Nucleus accumbens (tissue), 56 donors: ENCODE results near the gene KRTAP4-11.
"Not testable (repeated sequence)": the region's sequence is repeated elsewhere in the genome, so short reads cannot be mapped to it uniquely, and the experiment has no call there.

ENCODE experiments used
- DNase-seq, 56 donors: peaks; one replicate each; lab custom pipeline; 2025; lab: John Stamatoyannopoulos, UW

KRTAP4-11 gene

DNA sequence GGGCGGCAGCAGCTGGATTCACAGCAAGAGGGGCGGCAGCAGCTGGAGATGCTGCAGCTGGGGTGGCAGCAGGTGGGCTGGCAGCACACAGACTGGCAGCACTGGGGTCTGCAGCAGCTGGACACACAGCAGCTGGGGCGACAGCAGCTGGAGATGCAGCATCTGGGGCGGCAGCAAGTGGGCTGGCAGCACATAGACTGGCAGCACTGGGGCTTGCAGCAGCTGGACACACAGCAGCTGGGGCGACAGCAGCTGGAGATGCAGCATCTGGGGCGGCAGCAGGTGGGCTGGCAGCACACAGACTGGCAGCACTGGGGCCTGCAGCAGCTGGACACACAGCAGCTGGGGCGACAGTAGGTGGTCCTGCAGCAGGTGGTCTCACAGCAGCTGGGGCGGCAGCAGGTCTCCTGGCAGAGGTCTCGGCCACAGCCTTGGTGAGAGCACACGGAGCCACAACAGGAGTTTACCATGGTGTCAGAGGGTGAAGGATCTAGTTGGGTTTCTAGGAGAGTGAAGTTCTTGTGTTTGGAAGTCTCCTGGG lies at the start of gene KRTAP4-11:
TSS of gene KRTAP4-11 (minus strand) at position 528 of the 541 bp plus-strand sequence. CDS start at position 470, 58 bp downstream.
- DNase-seq, result not testable (repeated sequence)

DNA sequence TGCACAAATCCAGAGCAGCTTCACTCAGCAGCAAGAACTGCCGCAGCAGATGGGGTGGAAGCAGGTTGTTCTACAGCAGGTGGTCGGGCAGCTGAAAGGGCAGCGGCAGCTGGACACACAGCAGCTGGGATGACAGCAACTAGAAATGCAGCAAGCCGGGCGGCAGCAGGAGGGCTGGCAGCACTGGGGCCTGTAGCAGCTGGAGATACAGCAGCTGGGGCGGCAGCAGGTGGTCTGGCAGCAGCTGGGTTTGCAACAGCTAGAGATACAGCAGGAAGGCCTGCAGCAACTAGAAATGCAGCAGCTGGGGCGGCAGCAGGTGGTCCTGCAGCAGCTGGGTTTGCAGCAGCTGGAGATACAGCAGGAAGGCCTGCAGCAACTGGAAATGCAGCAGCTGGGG lies 49.4 kb upstream of the KRTAP4-11 start:
- no peak for DNase-seq

DNA sequence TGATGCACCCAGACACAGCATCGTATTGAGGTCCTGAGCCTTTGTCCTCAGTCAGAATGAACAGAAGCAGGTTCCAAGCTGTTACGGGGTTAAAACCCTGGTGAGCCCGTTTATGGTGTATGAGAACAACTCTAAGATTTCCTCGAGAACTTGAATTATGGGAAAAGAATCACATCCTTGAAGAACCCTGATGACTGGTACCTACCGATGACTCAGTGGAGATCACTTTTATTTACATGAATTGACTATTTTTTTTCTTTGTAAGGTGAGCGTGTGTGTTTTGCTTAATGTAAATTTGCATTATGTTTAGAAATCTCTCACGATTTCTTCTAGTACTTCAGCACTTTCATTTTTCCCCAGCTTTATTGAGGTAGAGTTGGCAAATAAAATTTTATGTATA lies 45.7 kb upstream of the KRTAP4-11 start:
- no peak for DNase-seq

DNA sequence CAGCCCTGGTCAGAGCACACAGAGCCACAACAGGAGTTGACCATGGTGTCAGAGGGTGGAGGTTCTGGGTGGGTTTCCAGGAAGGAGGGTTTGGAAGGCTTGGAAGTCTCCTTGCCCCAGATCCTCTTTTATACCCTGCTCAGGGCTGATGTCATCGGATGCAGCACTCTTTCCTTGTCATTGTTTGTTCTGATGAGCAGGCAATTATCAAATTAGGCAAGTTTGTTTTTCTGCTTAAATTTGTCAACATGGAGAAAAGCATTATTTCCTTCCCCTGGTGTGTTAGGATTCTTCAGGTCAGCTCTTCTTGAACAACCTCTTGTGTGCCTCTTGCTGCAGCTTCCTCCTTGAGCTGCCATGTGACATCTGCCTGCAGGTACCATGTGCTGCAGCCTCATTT lies 42.5 kb upstream of the KRTAP4-11 start, which contains the start of gene KRTAP4-4:
TSS of gene KRTAP4-4 (minus strand) at position 101 of the 400 bp plus-strand sequence. CDS start at position 44, 57 bp downstream.
- no peak for DNase-seq

DNA sequence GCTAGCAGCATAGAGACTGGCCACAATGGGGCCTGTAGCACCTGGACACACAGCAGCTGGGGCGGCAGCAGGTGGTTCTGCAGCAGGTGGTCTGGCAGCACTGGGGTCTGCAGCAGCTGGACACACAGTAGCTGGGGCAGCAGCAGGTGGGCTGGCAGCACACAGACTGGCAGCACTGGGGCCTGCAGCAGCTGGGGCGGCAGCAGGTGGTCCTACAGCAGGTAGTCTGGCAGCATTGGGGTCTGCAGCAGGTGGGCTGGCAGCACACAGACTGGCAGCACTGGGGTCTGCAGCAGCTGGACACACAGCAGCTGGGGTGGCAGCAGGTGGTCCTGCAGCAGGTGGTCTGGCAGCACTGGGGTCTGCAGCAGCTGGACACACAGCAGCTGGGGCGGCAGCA lies 42.0 kb upstream of the KRTAP4-11 start:
- not testable (repeated sequence) for DNase-seq

DNA sequence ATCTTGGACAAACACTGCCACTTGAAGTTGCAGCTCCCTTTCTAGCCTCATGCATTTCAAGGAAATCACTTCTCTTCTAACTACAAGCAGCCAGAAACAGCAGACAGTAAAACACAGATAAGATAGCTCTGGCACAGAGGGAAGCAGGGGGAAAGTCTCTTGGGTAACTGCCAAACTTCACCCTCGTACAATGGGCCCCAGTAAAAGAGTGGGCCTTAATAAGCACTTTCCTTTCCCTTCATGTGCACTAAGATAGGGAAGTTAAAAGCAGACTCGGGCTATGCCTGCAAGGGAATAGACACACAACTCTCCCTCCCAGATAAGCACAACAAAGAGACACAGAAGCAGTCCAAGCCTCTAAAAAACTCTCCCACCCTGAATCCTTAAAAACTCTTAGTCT lies 35.7 kb upstream of the KRTAP4-11 start:
- peak in 3 of 56 donors; percentile 3 to 22 (median 3) for DNase-seq

DNA sequence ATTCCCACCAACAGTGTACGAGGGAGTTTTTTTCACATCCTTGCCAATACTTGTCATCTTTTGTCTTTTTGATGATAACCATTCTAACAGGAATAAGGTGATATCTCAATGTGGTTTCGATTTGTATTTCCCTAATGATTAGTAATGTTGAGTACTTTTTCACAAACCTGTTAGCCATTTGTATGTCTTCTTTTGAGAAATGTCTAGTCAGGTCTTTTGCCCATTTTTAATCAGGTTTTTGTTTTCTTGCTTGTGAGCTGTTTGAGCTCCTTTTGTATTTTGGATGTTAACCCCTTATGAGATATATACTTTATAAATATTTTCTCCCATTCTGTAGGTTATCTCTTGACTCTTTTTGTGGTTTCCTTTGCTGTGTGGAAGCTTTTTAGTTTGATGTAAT lies 33.4 kb upstream of the KRTAP4-11 start:
- DNase-seq, result no peak

DNA sequence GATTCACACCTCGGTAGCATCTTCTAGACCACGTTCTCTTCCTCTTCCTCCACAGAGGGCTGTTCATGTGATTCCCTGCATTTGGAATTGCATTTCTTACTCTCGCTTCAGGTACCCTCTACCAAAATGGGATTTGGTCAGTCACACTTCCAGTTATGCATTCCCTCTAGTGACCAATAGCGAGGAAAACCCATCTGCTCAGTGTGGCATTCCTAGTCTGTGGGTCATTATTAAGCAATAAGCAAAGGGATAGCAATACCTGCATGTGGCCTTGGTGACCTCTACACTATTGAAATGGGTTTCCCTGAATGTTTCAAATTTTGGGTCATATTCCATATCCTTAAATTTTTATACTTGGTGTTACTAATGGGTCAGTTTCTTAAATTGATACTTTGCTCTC lies 31.9 kb upstream of the KRTAP4-11 start:
- DNase-seq, result no peak

DNA sequence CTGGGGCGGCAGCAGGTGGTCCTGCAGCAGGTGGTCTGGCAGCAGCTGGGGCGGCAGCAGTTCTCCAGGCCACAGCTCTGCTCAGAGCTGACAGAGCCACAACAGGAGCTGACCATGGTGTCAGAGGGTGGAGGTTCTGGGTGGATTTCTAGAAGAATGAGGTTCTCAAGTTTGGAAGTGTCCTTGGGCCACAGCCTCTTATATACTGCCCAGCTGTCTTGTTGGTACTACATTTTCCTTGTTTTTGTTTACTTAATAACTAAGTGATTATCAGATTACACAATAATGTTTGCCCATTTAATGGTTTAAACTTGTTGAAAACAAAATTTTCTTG lies 31.4 kb upstream of the KRTAP4-11 start, which contains the start of gene KRTAP4-5:
TSS of gene KRTAP4-5 (minus strand) at position 174 of the 334 bp plus-strand sequence. CDS start at position 116, 58 bp downstream.
- DNase-seq, result no peak

DNA sequence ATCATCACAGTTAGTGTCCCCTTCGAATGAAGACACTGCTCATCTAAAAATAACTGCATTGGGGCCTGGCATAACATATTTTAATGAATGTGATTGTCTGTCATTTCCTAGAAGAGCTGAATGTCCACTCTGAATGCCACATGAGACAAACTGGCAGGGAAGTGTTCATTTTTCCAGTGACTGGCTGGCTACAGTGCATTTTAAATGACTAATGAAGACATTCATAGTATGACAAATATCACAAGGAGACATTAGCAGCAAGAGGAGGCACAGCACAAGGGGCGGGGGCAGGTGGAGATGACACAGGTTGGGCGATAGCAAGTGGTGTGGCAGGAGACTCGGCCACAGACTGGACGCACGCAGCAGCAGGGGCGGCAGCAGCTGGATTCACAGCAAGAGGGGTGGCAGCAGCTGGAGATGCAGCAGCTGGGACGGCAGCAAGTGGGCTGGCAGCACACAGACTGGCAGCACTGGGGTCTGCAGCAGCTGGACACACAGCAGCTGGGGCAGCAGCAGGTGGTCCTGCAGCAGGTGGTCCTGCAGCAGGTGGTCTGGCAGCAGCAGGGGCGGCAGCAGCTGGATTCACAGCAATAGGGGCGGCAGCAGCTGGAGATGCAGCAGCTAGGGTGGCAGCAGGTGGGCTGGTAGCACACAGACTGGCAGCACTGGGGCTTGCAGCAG lies 30.9 kb upstream of the KRTAP4-11 start:
- DNase-seq, result not testable (repeated sequence)

DNA sequence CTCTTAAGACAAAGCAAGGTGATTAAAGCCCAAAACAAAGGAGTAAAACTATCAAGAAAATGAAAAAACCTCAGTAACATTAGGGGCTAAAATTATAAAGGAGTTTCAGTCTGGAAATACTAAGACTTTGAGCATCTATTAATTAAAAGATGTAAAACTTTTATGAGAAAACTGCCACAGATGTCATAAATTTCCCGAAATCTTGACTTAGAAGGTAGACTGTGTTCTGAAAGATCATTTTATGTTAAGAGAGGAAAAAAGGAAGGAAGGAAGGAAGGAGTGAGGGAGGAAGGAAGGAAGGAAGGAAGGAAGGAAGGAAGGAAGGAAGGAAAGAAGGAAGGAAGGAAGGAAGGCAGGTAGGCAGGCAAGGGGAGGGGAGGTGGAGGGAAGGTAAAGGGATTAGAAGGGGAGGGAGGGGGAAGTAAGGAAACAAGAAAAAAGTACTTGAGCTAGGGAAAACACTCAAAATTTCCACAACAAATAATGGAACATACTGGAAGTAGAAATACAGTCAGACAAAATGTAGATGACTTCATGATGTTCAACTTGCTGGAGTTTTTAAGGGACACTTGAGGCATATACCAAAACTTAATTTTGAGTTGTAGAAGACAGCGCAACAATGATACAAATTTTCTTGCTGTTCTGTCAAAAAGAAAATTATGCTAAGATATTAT lies 29.5 kb upstream of the KRTAP4-11 start:
- DNase-seq, result no peak

DNA sequence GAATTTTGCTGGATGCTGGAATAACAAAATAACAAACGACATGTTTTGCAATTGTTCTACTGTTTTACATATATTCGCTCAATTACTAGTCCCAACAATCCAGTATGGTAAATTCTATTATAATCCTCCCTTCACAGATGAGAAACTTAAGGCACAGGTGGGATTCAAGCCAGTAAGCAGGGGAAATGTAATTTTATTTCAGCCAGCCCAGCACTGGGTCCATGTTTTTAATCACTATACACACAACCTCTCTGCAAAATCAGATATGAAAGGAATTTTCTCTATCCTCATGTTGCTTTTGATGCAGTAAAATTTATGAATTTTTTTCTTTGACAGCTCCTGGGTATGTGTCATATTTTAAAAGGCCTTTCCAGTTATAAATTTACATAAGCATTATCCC lies 27.1 kb upstream of the KRTAP4-11 start:
- DNase-seq, result no peak

DNA sequence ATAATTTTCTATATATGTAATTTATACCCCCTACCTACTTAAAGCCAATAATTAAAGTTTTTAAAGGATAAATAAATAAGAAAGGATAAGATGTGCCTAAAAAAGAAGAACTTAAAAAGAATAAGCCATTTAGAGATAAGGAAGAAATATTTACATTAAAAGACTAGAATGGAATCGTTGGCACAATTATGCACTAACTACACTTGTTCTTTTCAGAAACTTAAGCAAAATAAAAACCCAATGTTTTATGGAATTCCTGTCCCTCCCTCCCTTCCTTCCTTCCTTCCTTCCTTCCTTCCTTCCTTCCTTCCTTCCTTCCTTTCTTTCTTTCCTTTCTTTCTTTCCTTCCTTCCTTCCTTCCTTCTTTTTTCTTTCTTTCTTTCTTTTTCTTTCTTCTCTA lies 26.7 kb upstream of the KRTAP4-11 start:
- no peak for DNase-seq

DNA sequence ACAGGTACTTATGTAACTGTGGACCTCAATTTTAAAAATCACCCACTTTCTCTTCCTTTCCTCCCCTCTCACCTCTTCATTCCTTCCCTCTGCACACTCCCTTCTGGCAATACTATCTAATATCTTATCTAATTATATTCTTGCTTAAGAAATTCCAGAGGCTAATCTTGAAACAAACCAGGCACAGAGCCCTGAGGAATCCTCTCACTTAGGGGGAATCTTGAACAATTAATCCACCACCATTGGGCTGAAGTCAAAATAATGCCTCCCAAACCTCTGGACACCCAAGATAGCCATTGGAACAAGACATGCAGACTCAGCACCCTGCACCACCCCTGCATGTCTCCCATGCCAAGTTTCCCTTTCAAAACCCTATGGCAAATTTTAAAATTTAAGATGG lies 23.2 kb upstream of the KRTAP4-11 start:
- DNase-seq, result no peak

DNA sequence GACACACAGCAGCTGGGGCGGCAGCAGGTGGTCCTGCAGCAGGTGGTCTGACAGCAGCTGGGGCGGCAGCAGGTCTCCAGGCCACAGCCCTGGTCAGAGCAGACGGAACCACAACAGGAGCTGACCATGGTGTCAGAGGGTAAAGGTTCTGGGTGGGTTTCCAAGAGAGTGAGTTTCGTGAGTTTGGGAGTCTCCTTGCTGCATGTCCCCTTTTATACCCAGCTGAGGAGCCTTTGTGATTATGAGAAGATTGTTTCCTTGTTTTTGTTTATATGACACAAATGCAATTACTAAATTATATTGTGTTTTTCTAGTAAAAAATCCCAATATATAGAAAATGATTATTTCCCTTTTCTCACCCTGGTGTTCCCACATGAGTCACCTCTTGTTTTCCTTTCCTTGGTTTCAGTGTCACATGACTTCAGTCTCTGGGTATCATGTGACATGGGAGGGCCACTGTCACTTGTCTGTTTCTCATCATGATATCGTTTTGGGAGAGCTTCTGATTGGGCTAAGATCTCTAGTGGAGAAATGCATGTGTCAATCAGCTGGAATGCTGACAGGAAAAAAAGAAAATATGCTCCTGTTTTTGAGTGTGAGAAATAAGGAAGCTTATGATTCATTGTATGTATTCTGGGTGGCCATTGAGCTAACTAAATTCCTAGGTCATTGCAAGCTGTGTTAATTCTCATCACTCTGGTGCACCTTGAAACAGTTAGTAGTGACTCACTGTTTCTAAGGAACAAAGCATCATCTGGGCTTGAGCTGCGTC lies 22.4 kb upstream of the KRTAP4-11 start, which contains the start of gene KRTAP4-6:
TSS of gene KRTAP4-6 (minus strand) at position 185 of the 772 bp plus-strand sequence. CDS start at position 128, 57 bp downstream.
- DNase-seq, result no peak

DNA sequence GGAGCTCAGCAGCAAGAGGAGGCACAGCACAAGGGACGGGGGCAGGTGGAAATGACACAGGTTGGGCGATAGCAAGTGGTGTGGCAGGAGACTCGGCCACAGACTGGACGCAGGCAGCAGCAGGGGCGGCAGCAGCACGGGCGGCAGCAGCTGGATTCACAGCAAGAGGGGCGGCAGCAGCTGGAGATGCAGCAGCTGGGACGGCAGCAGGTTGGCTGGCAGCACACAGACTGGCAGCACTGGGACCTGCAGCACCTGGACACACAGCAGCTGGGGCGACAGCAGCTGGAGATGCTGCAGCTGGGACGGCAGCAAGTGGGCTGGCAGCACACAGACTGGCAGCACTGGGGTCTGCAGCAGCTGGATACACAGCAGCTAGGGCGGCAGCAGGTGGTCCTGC lies 21.7 kb upstream of the KRTAP4-11 start:
- not testable (repeated sequence) for DNase-seq

DNA sequence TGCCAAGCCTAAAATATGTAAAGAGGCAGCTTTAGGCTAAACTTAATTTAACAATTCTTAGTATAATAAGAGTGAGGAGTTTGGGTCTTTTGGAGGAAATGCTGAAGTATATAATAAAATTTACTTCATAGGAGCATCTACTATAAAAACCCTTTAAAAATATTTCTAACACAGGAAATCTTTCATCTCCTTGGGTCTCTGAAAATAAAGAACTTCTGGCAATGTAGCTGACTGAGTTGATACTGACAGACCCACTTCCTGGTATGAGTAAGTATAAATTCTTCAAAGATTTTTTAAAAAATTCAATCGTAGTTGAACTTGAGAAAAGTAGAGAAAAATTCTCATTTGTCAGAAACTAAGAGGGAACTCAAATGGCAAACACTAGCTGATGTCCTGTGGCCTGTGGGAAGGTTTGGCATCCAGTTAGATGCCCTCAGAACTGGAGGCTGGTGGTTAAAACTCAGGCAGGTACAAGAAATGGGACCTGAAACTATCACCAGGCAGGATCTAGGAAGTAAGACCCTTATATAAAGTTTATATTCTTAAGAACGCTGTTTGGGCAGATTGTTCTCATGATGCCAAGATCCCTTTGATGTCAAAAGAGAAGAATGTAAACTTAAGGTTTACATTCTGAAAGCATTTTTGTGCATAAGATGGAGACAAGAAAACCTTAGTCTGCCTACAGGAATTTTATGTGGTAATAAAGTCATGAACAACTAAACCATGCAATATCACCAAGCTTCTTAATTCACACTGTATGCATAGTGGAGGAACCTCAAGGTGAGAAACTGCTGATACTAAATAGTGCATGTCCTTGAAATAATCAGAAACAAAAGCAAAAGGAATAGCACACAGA lies 15.9 kb upstream of the KRTAP4-11 start:
- DNase-seq, result no peak

DNA sequence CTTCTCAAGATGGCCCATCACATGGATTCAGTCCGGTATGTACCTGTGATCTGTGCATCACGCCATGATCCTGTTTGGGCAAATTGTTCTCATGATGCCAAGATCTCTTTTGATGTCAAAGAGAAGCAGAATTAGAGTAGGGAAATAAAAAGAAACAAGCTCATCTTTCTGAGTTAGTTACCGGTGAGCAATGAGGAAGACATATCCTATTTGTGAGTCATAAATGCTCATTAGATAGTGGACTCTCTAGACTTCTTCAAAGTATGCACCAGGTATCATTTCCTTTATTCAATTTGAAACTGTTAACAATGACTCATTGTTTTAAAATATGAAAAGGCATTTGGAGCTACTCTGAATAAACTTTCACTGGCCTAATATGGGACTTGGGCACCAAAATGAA lies 13.8 kb upstream of the KRTAP4-11 start:
- DNase-seq, result no peak

DNA sequence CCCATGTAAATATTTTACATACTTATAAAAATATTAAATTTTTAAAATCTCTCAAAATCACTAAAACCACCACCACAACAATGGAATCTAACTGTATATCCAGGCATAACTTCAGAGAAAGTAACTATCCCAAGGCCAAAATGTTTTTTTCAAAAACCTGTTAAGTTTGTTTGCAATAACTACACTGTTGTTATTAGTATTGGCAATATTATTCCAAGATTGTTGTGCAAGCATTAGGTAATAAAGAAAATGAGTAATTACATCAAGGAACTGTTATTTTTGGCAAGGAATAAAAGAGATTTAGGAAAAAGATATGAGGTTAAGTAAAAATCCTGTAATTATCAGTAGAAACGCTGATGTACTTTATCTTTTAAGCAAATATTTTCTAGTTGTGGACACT lies 9.2 kb upstream of the KRTAP4-11 start:
- DNase-seq, result no peak

DNA sequence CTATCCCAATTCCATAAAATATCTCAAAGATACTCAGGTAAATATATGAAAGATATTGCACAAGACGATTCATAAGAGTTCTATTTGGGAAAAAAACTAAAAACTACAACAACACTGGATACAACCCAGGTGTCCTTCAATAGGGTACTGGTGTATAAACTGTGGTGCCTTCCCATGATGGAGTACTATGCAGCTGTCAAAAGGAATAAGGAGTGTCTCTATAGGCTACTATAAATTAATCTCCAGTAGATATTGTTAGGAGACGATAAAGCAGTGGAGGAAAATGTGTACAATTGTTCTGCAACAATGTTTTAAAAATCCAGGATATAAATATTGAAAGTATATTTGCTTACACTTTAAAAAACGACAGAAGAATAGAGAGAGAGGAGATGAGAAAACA lies 8.2 kb upstream of the KRTAP4-11 start:
- no peak for DNase-seq
